ENCODE results near the gene RAPGEF2. TPM values are rescaled to one million over a fixed set of nuclear protein-coding genes. Genes with fewer than 3 reads are reported as not detected.

Gene RAPGEF2
- total and polyA plus RNA-seq, 2 donors (not counting 3 experiments of a cell fraction or from before 2014, with no cell fraction given), result 28.7 to 55.2 TPM

GRCh38 chr4:159342374-159342773, 239.5 kb downstream of the RAPGEF2 start:
- Histone ChIP-seq H3K27me3 (ENCODE audit: control insufficient read depth in 2 of 2, insufficient read depth in 2 of 2, low read length in 2 of 2) (no peaks in the 10 kb centered on the region), H3K79me2 (ENCODE audit: control insufficient read depth, insufficient read depth, low read length) (no peaks in the 10 kb centered on the region), H4K20me1 (replicated peaks; ENCODE audit: control insufficient read depth, extremely low read depth, insufficient read depth, low read length) (no peaks in the 10 kb centered on the region), H3K9ac (replicated peaks; ENCODE audit: extremely low read depth, insufficient read depth, low read length) (no peak overlapping the region), H3K9me3 (replicated peaks; ENCODE audit: control insufficient read depth, insufficient read depth, low read length) (no peaks in the 10 kb centered on the region), H2AFZ (ENCODE audit: low read depth, low read length) (no peak overlapping the region), H3K9me1 (replicated peaks; ENCODE audit: control insufficient read depth, extremely low read depth, insufficient read depth, low read length) (no peaks in the 10 kb centered on the region), H3K36me3 (ENCODE audit: control insufficient read depth in 2 of 2, extremely low read depth in 1 of 2, insufficient read depth in 2 of 2, low read length in 2 of 2) (peaks cover 10 to 24% of the 10 kb centered on the region in 2 experiments), H3K27ac (ENCODE audit: insufficient read depth, low read depth, low read length) (no peak overlapping the region), H3K4me3 (replicated peaks in 1 of 3; ENCODE audit: insufficient read depth in 1 of 3, low read depth in 1 of 3, low read length in 3 of 3) (no peak overlapping the region), H3K4me2 (ENCODE audit: insufficient read depth, low read length) (no peak overlapping the region), H3K4me1 (ENCODE audit: control insufficient read depth, extremely low read depth, insufficient read depth, low read length) (peaks cover 7% of the 10 kb centered on the region)
- POLR2A ChIA-PET, result no interaction called here
- FAIRE-seq (no peak), DNase-seq (ENCODE audit: low read depth, low spot score) (no peak)
- CTCF ChIA-PET, result interaction anchor here (0.9 to 1.5 kb wide), 3 partner anchors 11 to 113 kb away, joined by 3 to 5 read pairs (median 4); no protein-coding TSS in a partner anchor
- no TSS peak for BruUV-seq (replicated peaks)
- dilution Hi-C loops (cut with MboI; ENCODE audit: extremely low pct_ligation_motif_present, low sequenced_read_pairs) (no loop called here), intact Hi-C loops (cut with micrococcal nuclease) (no loop called here)
- TF ChIP-seq FOS (IDR thresholded peaks at IDR 0.05; ENCODE audit: borderline replicate concordance, insufficient read depth, low read length) (no peak), GATA2 (IDR thresholded peaks at IDR 0.05; ENCODE audit: insufficient read depth, insufficient read length, low read depth, low read length) (no peak), JUN (IDR thresholded peaks at IDR 0.05; ENCODE audit: borderline replicate concordance, insufficient read depth, insufficient read length, low read depth) (no peak), EZH2 (IDR thresholded peaks at IDR 0.05; ENCODE audit: borderline replicate concordance, low read depth, low read length, severe bottlenecking) (no peak), POLR2AphosphoS5 (IDR thresholded peaks at IDR 0.05; ENCODE audit: insufficient read depth, low read depth, low read length) (no peak), MYC (IDR thresholded peaks at IDR 0.05; ENCODE audit: low read depth, low read length) (no peak), POLR2A (IDR thresholded peaks at IDR 0.05; ENCODE audit: low read depth, low read length) (no peak)
- TF ChIP-seq, protein P1, sequence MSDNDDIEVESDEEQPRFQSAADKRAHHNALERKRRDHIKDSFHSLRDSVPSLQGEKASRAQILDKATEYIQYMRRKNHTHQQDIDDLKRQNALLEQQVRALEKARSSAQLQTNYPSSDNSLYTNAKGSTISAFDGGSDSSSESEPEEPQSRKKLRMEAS (IDR thresholded peaks at IDR 0.05; ENCODE audit: insufficient read depth, insufficient read length), result no peak
- TF ChIP-seq, protein P2, sequence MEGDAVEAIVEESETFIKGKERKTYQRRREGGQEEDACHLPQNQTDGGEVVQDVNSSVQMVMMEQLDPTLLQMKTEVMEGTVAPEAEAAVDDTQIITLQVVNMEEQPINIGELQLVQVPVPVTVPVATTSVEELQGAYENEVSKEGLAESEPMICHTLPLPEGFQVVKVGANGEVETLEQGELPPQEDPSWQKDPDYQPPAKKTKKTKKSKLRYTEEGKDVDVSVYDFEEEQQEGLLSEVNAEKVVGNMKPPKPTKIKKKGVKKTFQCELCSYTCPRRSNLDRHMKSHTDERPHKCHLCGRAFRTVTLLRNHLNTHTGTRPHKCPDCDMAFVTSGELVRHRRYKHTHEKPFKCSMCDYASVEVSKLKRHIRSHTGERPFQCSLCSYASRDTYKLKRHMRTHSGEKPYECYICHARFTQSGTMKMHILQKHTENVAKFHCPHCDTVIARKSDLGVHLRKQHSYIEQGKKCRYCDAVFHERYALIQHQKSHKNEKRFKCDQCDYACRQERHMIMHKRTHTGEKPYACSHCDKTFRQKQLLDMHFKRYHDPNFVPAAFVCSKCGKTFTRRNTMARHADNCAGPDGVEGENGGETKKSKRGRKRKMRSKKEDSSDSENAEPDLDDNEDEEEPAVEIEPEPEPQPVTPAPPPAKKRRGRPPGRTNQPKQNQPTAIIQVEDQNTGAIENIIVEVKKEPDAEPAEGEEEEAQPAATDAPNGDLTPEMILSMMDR (IDR thresholded peaks at IDR 0.05; ENCODE audit: extremely low read depth in 1 of 2, insufficient read depth in 1 of 2, low read depth in 1 of 2, low read length in 2 of 2), result no peak
